DOHH2 (cell line): ENCODE data around the gene CLEC1A.

ENCODE experiments used
- EZH2phosphoT487 ChIP-seq: fragments of 200-600 bp; sonication (generic); IDR thresholded peaks from 2 replicates; pipeline ENCODE4 v1.6.1; 2017; ENCODE audit warnings: borderline replicate concordance, mild to moderate bottlenecking, antibody characterized with exemption, low read length, moderate library complexity, mixed read lengths
- TF ChIP-seq, protein P1 (sequence below): fragments of 200-600 bp; sonication (generic); IDR thresholded peaks from one replicate; pipeline ENCODE4 v1.5.1; 2014; ENCODE audit warnings: antibody characterized with exemption, mild to moderate bottlenecking, low read depth, low read length; ENCODE audit not compliant: poor library complexity, severe bottlenecking

DNA sequence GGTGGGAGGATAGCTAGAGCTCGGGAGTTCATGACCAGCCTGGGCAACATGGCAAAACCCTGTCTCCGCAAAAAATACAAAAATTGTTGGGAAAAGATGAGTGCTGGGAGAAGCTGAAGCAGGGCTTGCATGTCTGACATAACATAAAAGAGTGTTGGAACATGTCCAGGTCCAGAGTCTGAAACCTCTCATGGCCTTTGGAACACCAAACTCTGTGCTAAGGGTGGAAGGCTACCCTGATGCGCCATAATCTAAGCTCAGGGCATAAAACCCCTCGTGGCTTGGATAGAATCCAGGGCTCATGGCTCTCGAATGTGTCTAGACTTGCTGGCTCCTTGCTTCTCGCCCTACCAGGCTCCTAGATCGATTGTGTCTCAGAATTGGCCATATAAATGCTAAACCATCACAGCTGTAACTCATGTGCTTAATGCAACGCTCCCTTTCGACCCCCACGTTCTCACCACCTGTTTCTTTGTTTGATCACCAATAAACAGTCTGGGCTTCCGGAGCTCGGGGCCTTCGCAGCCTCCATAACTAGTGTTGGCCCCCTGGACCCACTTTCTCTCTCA is 37.9 kb upstream of the CLEC1A start:
- TF ChIP-seq, protein P1, sequence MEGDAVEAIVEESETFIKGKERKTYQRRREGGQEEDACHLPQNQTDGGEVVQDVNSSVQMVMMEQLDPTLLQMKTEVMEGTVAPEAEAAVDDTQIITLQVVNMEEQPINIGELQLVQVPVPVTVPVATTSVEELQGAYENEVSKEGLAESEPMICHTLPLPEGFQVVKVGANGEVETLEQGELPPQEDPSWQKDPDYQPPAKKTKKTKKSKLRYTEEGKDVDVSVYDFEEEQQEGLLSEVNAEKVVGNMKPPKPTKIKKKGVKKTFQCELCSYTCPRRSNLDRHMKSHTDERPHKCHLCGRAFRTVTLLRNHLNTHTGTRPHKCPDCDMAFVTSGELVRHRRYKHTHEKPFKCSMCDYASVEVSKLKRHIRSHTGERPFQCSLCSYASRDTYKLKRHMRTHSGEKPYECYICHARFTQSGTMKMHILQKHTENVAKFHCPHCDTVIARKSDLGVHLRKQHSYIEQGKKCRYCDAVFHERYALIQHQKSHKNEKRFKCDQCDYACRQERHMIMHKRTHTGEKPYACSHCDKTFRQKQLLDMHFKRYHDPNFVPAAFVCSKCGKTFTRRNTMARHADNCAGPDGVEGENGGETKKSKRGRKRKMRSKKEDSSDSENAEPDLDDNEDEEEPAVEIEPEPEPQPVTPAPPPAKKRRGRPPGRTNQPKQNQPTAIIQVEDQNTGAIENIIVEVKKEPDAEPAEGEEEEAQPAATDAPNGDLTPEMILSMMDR, result no peak
- no peak for TF ChIP-seq EZH2phosphoT487
